Measurements from ENCODE around the gene REC8. TPM values are rescaled to one million over a fixed set of nuclear protein-coding genes. Genes with fewer than 3 reads are reported as not detected.

The REC8 gene
- total RNA-seq, 1 donor: 1.3 TPM

Small RNA genes lying within 50 kb of the gene (small RNA-seq; reads per million reads assigned to genes)
- gene AL136295.4 (not detected), gene CHMP4A (not detected), gene IPO4 (not detected), gene IRF9 (not detected), gene MDP1 (not detected), gene RNA5SP383 (not detected)

Other genes starting within 250 kb of the REC8 start
- gene DHRS4, start 218.3 kb upstream of the REC8 start, total RNA-seq: 26.1 and 32.0 TPM in 2 replicates
- 9.3 and 12.0 TPM in 2 replicates for gene DHRS4L2, start 183.2 kb upstream of the REC8 start, total RNA-seq
- gene CARMIL3, start 120.1 kb upstream of the REC8 start, total RNA-seq: 0.22 and 0.52 TPM in 2 replicates
- under 0.01 TPM in 1 of 2 replicates, not detected in the other for gene CPNE6, start 100.5 kb upstream of the REC8 start, total RNA-seq
- 26.2 and 33.6 TPM in 2 replicates for gene PCK2, start 77.8 kb upstream of the REC8 start, total RNA-seq
- 53.7 and 56.6 TPM in 2 replicates for gene DCAF11, start 57.3 kb upstream of the REC8 start, total RNA-seq
- gene NRL, start 57.1 kb upstream of the REC8 start, total RNA-seq: 0.76 and 1.4 TPM in 2 replicates
- gene FITM1, start 41.4 kb upstream of the REC8 start, total RNA-seq: 0.26 and 0.32 TPM in 2 replicates
- 104 and 119 TPM in 2 replicates for gene PSME1, start 35.9 kb upstream of the REC8 start, total RNA-seq
- gene EMC9, start 30.5 kb upstream of the REC8 start, total RNA-seq: 9.5 and 11.9 TPM in 2 replicates
- gene PSME2, start 25.5 kb upstream of the REC8 start, total RNA-seq: 73.3 and 80.2 TPM in 2 replicates
- 28.9 and 37.8 TPM in 2 replicates for gene RNF31, start 24.6 kb upstream of the REC8 start, total RNA-seq
- gene IRF9, start 10.8 kb upstream of the REC8 start, total RNA-seq: 76.1 and 78.0 TPM in 2 replicates
- 33.1 and 35.9 TPM in 2 replicates for gene IPO4, start 16.7 kb downstream of the REC8 start, total RNA-seq
- gene TM9SF1, start 23.4 kb downstream of the REC8 start, total RNA-seq: 71.9 and 83.6 TPM in 2 replicates
- gene TSSK4, start 33.6 kb downstream of the REC8 start, total RNA-seq: 0.13 and 0.43 TPM in 2 replicates
- gene CHMP4A, start 41.4 kb downstream of the REC8 start, total RNA-seq: 35.3 and 35.8 TPM in 2 replicates
- 18.8 and 21.6 TPM in 2 replicates for gene MDP1, start 44.0 kb downstream of the REC8 start, total RNA-seq
- gene NEDD8, start 60.3 kb downstream of the REC8 start, total RNA-seq: 104 and 115 TPM in 2 replicates
- gene GMPR2, start 60.8 kb downstream of the REC8 start, total RNA-seq: 80.2 and 87.7 TPM in 2 replicates
- gene TINF2, start 70.5 kb downstream of the REC8 start, total RNA-seq: 44.1 and 50.3 TPM in 2 replicates
- gene TGM1, start 91.1 kb downstream of the REC8 start, total RNA-seq: 1.1 and 1.6 TPM in 2 replicates
- 14.9 and 17.9 TPM in 2 replicates for gene RABGGTA, start 99.5 kb downstream of the REC8 start, total RNA-seq
- 11.9 and 12.6 TPM in 2 replicates for gene DHRS1, start 127.7 kb downstream of the REC8 start, total RNA-seq
- gene NOP9, start 127.8 kb downstream of the REC8 start, total RNA-seq: 15.8 and 17.8 TPM in 2 replicates
- 6.4 and 7.2 TPM in 2 replicates for gene CIDEB, start 135.9 kb downstream of the REC8 start, total RNA-seq
- gene LTB4R2, start 138.1 kb downstream of the REC8 start, total RNA-seq: 3.5 and 5.5 TPM in 2 replicates
- 1.9 and 2.4 TPM in 2 replicates for gene LTB4R, start 139.4 kb downstream of the REC8 start, total RNA-seq
- gene ADCY4, start 163.0 kb downstream of the REC8 start, total RNA-seq: 99.4 and 106 TPM in 2 replicates
- gene RIPK3, start 167.9 kb downstream of the REC8 start, total RNA-seq: 180 and 256 TPM in 2 replicates
- 202 and 302 TPM in 2 replicates for gene NFATC4, start 196.1 kb downstream of the REC8 start, total RNA-seq
- gene NYNRIN, start 226.9 kb downstream of the REC8 start, total RNA-seq: 14.0 and 14.4 TPM in 2 replicates